Esophagus (tissue), 2 donors: ENCODE results near the gene SERBP1. TPM values are rescaled to one million over a fixed set of nuclear protein-coding genes. Genes with fewer than 3 reads are reported as not detected.
"Not testable (repeated sequence)": the region's sequence is repeated elsewhere in the genome, so short reads cannot be mapped to it uniquely, and the experiment has no call there.

Experiments used
- H3K27ac ChIP-seq, 2 donors: one replicate each; pipeline ENCODE4 v1.5.1; 2013; ENCODE audit warnings: low read depth in 2 of 2, mild to moderate bottlenecking in 2 of 2, inconsistent platforms in 1 of 2, low read length in 1 of 2, moderate library complexity in 1 of 2
- H3K27me3 ChIP-seq, 2 donors: one replicate each; pipeline ENCODE4 v1.6.1; 2013; ENCODE audit warnings: low read length in 2 of 2, control low read depth in 1 of 2, mild to moderate bottlenecking in 1 of 2; ENCODE audit not compliant: insufficient read depth in 2 of 2, control insufficient read depth in 1 of 2
- H3K36me3 ChIP-seq, 2 donors: one replicate each; pipeline ENCODE4 v1.6.1; 2013; ENCODE audit warnings: low read length in 1 of 2; ENCODE audit not compliant: control insufficient read depth in 2 of 2, insufficient read depth in 2 of 2
- H3K4me1 ChIP-seq, 2 donors: one replicate each; pipeline ENCODE4 v1.6.1; 2013; ENCODE audit warnings: low read length in 1 of 2; ENCODE audit not compliant: control insufficient read depth in 2 of 2, insufficient read depth in 2 of 2
- H3K4me3 ChIP-seq, 2 donors: one replicate each; pipeline ENCODE4 v1.5.1; 2013; ENCODE audit warnings: low read length in 2 of 2, mild to moderate bottlenecking in 2 of 2, low read depth in 1 of 2, moderate library complexity in 1 of 2
- H3K9me3 ChIP-seq, 2 donors: one replicate each; pipeline ENCODE4 v1.6.1; 2013; ENCODE audit warnings: mild to moderate bottlenecking in 2 of 2, low read depth in 1 of 2, low read length in 1 of 2, moderate library complexity in 1 of 2; ENCODE audit not compliant: control insufficient read depth in 2 of 2, insufficient read depth in 1 of 2
- WGBS, 2 donors: extraction: QIAGEN DNeasy Blood & Tissue Kit; methylation state at CpG; one replicate each; pipeline ENCODE4 v1.1.7; 2013; 5-methylcytosine and 5-hydroxymethylcytosine counted together
- polyA plus RNA-seq, 2 donors: library from polyadenylated mRNA; stranded (reverse); fragments of 200-250 nt; gene quantifications; one replicate each; pipeline ENCODE4 v1.2.3, GENCODE V29; 2013
- donor health status: healthy with polysubstance abuse.
- donor health status: Bipolar disorder and iron deficiency.

The SERBP1 gene
- polyA plus RNA-seq, 2 donors = 62.4 to 195 TPM

GRCh38 chr1:67400029-67400786 lies 30.0 kb downstream of the SERBP1 start:
- H3K27ac ChIP-seq, H3K36me3 ChIP-seq, H3K9me3 ChIP-seq, H3K27me3 ChIP-seq, H3K4me3 ChIP-seq, H3K4me1 ChIP-seq: not testable (repeated sequence)
- 72 to 78% methylated on average over 12 of the region's 12 CpGs for WGBS, 2 donors

- Histone ChIP-seq H3K36me3 (peaks cover 0 to 3% of the 10 kb centered on the region in 2 donors), H3K4me1 (no peaks in the 10 kb centered on the region), H3K9me3 (no peaks in the 10 kb centered on the region), H3K27me3 (no peaks in the 10 kb centered on the region), H3K4me3 (no peak overlapping the region), H3K27ac (no peak overlapping the region)
- WGBS, 2 donors = 83 to 87% methylated on average over 7 of the region's 7 CpGs
Observed at GRCh38 chr1:67399199-67399993, 30.8 kb downstream of the SERBP1 start.

GRCh38 chr1:67394548-67394947 lies 35.7 kb downstream of the SERBP1 start:
- Histone ChIP-seq H3K9me3 (no peaks in the 10 kb centered on the region), H3K27me3 (no peaks in the 10 kb centered on the region), H3K36me3 (peaks cover 0 to 3% of the 10 kb centered on the region in 2 donors), H3K27ac (no peak overlapping the region), H3K4me1 (peaks cover 0 to 7% of the 10 kb centered on the region in 2 donors), H3K4me3 (no peak overlapping the region)
- WGBS, 2 donors = 91 to 93% methylated on average over 4 of the region's 4 CpGs

- Histone ChIP-seq H3K27me3 (no peaks in the 10 kb centered on the region), H3K4me1 (peaks cover 0 to 7% of the 10 kb centered on the region in 2 donors), H3K4me3 (no peak overlapping the region), H3K27ac (peak overlapping the region; percentile 1 to 72), H3K9me3 (no peaks in the 10 kb centered on the region), H3K36me3 (peaks cover 0 to 3% of the 10 kb centered on the region in 2 donors)
- 57 to 64% methylated on average over 3 of the region's 3 CpGs for WGBS, 2 donors
Observed at GRCh38 chr1:67393737-67394136, 36.5 kb downstream of the SERBP1 start.

- Histone ChIP-seq H3K36me3 (peaks cover 0 to 3% of the 10 kb centered on the region in 2 donors), H3K27me3 (no peaks in the 10 kb centered on the region), H3K27ac (peak overlapping the region; percentile 1 to 72), H3K4me1 (peaks cover 0 to 7% of the 10 kb centered on the region in 2 donors), H3K4me3 (no peak overlapping the region), H3K9me3 (no peaks in the 10 kb centered on the region)
- WGBS, 2 donors = 40 to 44% methylated on average over 12 of the region's 12 CpGs
Observed at GRCh38 chr1:67393240-67393639, 37.0 kb downstream of the SERBP1 start.

GRCh38 chr1:67390041-67390887 lies 39.9 kb downstream of the SERBP1 start:
- peak overlapping the region; percentile 61 to 69 for H3K27ac ChIP-seq
- peaks cover 0 to 7% of the 10 kb centered on the region in 2 donors for H3K4me1 ChIP-seq
- 59 to 70% methylated on average over 3 of the region's 3 CpGs for WGBS, 2 donors
- H3K4me3 ChIP-seq = no peak overlapping the region
- H3K27me3 ChIP-seq = no peaks in the 10 kb centered on the region
- no peaks in the 10 kb centered on the region for H3K9me3 ChIP-seq
- peaks cover 0 to 3% of the 10 kb centered on the region in 2 donors for H3K36me3 ChIP-seq

GRCh38 chr1:67383999-67384638 lies 46.1 kb downstream of the SERBP1 start:
- Histone ChIP-seq H3K4me1 (no peaks in the 10 kb centered on the region), H3K36me3 (no peaks in the 10 kb centered on the region), H3K27ac (no peak overlapping the region), H3K4me3 (no peak overlapping the region), H3K9me3 (no peaks in the 10 kb centered on the region), H3K27me3 (no peaks in the 10 kb centered on the region)
- 81 to 87% methylated on average over 2 of the region's 2 CpGs for WGBS, 2 donors

GRCh38 chr1:67382292-67382691 lies 47.9 kb downstream of the SERBP1 start:
- Histone ChIP-seq H3K4me3 (no peak overlapping the region), H3K27ac (no peak overlapping the region), H3K4me1 (no peaks in the 10 kb centered on the region), H3K9me3 (no peaks in the 10 kb centered on the region), H3K36me3 (no peaks in the 10 kb centered on the region), H3K27me3 (no peaks in the 10 kb centered on the region)
- 57 to 85% methylated on average over 1 of the region's 1 CpG for WGBS, 2 donors

GRCh38 chr1:67381154-67381553 lies 49.0 kb downstream of the SERBP1 start:
- no peaks in the 10 kb centered on the region for H3K36me3 ChIP-seq
- no peaks in the 10 kb centered on the region for H3K27me3 ChIP-seq
- H3K9me3 ChIP-seq = no peaks in the 10 kb centered on the region
- no peak overlapping the region for H3K27ac ChIP-seq
- no peak overlapping the region for H3K4me3 ChIP-seq
- 73 to 82% methylated on average over 4 of the region's 4 CpGs for WGBS, 2 donors
- no peaks in the 10 kb centered on the region for H3K4me1 ChIP-seq
